H1 (cell line): Measurements from ENCODE around the gene MYCBPAP.

ENCODE experiments used
- CTCF ChIP-seq, 3 experiments: IDR thresholded peaks; 1 replicate in 2 of 3; 2 replicates in 1 of 3; pipeline versions ENCODE4 v1.5.1 to v1.6.1; 2011; ENCODE audit warnings: low read length in 3 of 3, mild to moderate bottlenecking in 3 of 3, inconsistent platforms in 2 of 3, low read depth in 1 of 3, moderate library complexity in 1 of 3; ENCODE audit not compliant: insufficient read depth in 1 of 3; ENCODE audit errors: control extremely low read depth in 1 of 3
- JUN ChIP-seq: IDR thresholded peaks from 2 replicates; pipeline ENCODE4 v1.6.1; 2011; ENCODE audit warnings: low read depth, mild to moderate bottlenecking, improper control_type of control experiment, low read length
- NRF1 ChIP-seq: IDR thresholded peaks from 2 replicates; pipeline ENCODE4 v1.6.1; 2011; ENCODE audit warnings: mild to moderate bottlenecking, low read depth, low read length, improper control_type of control experiment
- TAF1 ChIP-seq: IDR thresholded peaks from 2 replicates; pipeline ENCODE4 v1.6.1; 2011; ENCODE audit warnings: mild to moderate bottlenecking, low read depth, low read length

GRCh38 chr17:50523208-50523607, 15.0 kb downstream of the MYCBPAP start:
- TF ChIP-seq CTCF (IDR thresholded peaks at IDR 0.05; ENCODE audit: control extremely low read depth in 1 of 3, insufficient read depth in 1 of 3, low read depth in 1 of 3, low read length in 3 of 3) (no peak), NRF1 (no peak), TAF1 (no peak), JUN (no peak)
